ENCODE measurements around the gene NAT8L. TPM values are rescaled to one million over a fixed set of nuclear protein-coding genes. Genes with fewer than 3 reads are reported as not detected.

Gene NAT8L
- total RNA-seq, 2 donors from 2014 or later = 0.41 to 36.4 TPM

DNA sequence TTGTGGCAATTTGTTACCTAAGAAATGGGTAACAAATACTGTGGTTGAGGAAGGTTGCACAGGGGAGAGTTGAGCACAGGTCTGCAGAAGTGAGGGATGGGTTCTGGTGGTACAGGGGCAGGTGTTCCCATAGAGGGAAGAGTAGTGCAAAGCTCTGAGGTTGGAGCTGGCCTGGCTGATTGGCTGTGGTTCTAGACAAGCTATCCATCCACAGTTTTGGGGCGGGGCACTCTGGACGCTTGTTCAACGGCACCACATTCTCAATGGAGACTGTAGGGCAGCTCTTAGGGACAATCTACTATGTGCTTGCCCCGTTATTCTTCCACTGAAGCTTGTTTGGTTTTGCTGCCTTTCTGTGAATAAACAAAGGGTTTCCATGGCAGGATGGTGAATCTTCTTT lies 35.4 kb downstream of the NAT8L start:
- no peak for DNase-seq (ENCODE audit: low spot score)
- Histone ChIP-seq H3K27me3 (replicated peaks; ENCODE audit: insufficient read depth) (no peaks in the 10 kb centered on the region), H3K9me3 (no peaks in the 10 kb centered on the region), H3K4me3 (no peak overlapping the region), H3K36me3 (no peaks in the 10 kb centered on the region), H3K4me1 (replicated peaks) (no peaks in the 10 kb centered on the region), H3K27ac (no peak overlapping the region)
- WGBS = 86% methylated on average over 4 of the region's 4 CpGs
- TF ChIP-seq, protein P1, sequence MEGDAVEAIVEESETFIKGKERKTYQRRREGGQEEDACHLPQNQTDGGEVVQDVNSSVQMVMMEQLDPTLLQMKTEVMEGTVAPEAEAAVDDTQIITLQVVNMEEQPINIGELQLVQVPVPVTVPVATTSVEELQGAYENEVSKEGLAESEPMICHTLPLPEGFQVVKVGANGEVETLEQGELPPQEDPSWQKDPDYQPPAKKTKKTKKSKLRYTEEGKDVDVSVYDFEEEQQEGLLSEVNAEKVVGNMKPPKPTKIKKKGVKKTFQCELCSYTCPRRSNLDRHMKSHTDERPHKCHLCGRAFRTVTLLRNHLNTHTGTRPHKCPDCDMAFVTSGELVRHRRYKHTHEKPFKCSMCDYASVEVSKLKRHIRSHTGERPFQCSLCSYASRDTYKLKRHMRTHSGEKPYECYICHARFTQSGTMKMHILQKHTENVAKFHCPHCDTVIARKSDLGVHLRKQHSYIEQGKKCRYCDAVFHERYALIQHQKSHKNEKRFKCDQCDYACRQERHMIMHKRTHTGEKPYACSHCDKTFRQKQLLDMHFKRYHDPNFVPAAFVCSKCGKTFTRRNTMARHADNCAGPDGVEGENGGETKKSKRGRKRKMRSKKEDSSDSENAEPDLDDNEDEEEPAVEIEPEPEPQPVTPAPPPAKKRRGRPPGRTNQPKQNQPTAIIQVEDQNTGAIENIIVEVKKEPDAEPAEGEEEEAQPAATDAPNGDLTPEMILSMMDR (IDR thresholded peaks at IDR 0.05) = no peak
- no peak for TF ChIP-seq POLR2A (IDR thresholded peaks at IDR 0.05)
- no peak for TF ChIP-seq POLR2AphosphoS5 (IDR thresholded peaks at IDR 0.05)
- intact Hi-C loops (cut with DNase I) = no loop called here

DNA sequence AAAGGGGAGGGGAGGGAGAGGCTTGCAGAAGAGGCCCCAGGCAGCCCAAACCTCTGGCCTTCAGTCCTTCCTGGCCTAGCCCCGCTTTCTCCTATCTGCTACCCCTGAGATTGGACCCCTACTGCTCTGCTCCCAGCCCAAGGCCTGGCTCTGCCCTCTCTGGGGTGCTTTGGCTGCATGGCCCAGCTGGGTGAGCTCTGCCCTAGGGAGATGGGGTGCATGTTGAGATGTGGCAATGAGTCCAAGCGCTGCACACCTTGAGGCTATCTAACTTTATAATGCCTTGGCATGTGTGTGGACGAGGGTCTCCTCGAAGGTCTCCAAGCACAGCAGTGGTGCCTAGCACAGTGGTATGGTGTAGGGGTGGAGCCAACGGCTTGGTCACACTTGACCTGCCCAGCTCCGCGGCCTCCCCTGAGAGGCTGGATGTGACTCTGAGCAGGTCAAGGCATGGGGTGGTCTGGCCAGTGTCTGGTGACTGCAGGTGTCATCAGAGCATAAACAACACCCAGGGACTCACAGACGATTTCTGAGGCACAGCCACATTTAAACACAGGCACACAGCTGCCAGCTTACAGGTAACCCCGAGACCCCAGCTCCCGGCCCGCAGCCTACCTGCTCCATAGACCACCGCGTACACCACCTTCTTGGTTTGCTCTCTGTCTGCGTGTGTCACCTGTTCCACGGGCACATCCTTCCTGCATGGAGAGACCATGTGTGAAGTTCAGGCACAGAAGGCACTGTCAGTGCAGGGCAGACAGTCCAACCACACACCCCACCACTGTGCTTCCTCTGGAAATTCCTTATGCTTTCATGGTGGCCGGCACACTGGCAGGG lies 36.3 kb downstream of the NAT8L start:
- WGBS = 92% methylated on average over 16 of the region's 16 CpGs
- TF ChIP-seq, protein P1 (IDR thresholded peaks at IDR 0.05) = no peak
- TF ChIP-seq POLR2A (IDR thresholded peaks at IDR 0.05) (no peak), POLR2AphosphoS5 (IDR thresholded peaks at IDR 0.05) (no peak)
- Histone ChIP-seq H3K27ac (no peak overlapping the region), H3K27me3 (replicated peaks; ENCODE audit: insufficient read depth) (no peaks in the 10 kb centered on the region), H3K9me3 (no peaks in the 10 kb centered on the region), H3K36me3 (no peaks in the 10 kb centered on the region), H3K4me1 (replicated peaks) (no peaks in the 10 kb centered on the region), H3K4me3 (no peak overlapping the region)
- intact Hi-C loops (cut with DNase I) = no loop called here
- DNase-seq (ENCODE audit: low spot score) = no peak

DNA sequence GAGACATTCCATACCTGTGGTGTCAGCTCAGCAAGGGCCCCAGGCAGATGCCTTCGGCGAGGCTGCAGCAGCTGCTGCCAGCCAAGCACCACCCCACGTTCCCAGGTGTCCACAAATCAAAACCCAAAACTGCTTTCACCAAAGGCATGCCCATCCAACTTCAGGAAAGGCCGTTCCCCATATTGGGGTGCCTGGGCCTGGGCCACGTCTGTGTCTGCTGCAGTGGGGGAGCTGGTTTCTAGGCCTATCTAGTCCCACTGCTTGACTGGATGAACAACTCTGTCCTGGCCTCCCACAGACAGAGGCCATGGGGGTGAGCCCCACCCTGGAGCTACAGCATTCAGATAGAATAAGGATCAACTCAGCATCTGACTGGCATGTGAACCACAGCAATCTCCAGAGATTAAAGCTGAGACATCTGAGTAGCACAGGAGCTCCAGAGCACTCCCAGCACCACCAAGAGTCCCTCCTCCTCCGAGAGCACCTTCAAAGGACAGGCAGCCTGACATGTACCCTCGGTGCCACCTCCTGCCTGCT lies 37.0 kb downstream of the NAT8L start:
- Histone ChIP-seq H3K9me3 (no peaks in the 10 kb centered on the region), H3K36me3 (no peaks in the 10 kb centered on the region), H3K27ac (no peak overlapping the region), H3K4me3 (no peak overlapping the region), H3K4me1 (replicated peaks) (no peaks in the 10 kb centered on the region), H3K27me3 (replicated peaks; ENCODE audit: insufficient read depth) (no peaks in the 10 kb centered on the region)
- WGBS = 84% methylated on average over 7 of the region's 7 CpGs
- DNase-seq (ENCODE audit: low spot score) = no peak
- intact Hi-C loops (cut with DNase I) = no loop called here
- TF ChIP-seq POLR2A (IDR thresholded peaks at IDR 0.05) (no peak), POLR2AphosphoS5 (IDR thresholded peaks at IDR 0.05) (no peak)
- TF ChIP-seq, protein P1 (IDR thresholded peaks at IDR 0.05) = no peak

DNA sequence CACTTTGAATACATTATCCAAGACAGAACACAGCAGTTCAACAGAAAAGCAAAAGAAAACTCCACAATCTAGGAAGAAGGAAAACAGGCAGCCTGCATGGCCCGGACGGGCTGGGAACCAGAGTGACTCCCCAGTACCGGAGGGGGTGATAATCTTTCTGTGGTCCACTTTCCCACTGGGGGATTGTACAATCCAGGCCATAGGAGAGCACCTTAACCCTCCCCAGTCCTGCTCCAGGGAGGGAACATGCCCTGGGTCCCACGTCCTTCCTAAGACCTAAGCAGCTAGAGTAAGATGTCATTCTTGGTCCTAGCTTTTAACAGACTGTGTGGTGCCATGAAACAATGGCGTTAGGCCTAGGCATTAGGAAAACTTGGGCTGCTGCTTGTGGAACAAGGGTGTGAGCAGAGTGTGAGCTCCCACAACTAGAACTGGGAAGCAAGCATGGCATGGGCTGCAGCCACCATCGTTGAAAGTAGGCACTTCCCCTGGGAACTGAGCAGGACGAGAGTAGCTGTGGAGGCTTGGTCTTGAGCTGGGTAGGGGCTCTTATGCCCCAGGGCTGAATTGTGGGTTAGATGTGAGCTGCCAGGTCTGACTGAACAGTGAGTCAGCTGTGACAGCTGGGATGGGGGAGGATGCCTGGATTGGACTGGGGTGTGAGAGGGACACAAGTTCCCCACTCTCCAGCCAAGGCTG lies 42.4 kb downstream of the NAT8L start:
- Histone ChIP-seq H3K27ac (no peak overlapping the region), H3K27me3 (replicated peaks; ENCODE audit: insufficient read depth) (no peaks in the 10 kb centered on the region), H3K4me3 (no peak overlapping the region), H3K36me3 (no peaks in the 10 kb centered on the region), H3K9me3 (no peaks in the 10 kb centered on the region), H3K4me1 (replicated peaks) (no peaks in the 10 kb centered on the region)
- no peak for DNase-seq (ENCODE audit: low spot score)
- TF ChIP-seq, protein P1 (IDR thresholded peaks at IDR 0.05) = no peak
- no peak for TF ChIP-seq POLR2A (IDR thresholded peaks at IDR 0.05)
- TF ChIP-seq POLR2AphosphoS5 (IDR thresholded peaks at IDR 0.05) = no peak
- intact Hi-C loops (cut with DNase I) = no loop called here
- 91% methylated on average over 7 of the region's 7 CpGs for WGBS
